ENCODE measurements around the gene PNPLA4.

Gene PNPLA4

DNA sequence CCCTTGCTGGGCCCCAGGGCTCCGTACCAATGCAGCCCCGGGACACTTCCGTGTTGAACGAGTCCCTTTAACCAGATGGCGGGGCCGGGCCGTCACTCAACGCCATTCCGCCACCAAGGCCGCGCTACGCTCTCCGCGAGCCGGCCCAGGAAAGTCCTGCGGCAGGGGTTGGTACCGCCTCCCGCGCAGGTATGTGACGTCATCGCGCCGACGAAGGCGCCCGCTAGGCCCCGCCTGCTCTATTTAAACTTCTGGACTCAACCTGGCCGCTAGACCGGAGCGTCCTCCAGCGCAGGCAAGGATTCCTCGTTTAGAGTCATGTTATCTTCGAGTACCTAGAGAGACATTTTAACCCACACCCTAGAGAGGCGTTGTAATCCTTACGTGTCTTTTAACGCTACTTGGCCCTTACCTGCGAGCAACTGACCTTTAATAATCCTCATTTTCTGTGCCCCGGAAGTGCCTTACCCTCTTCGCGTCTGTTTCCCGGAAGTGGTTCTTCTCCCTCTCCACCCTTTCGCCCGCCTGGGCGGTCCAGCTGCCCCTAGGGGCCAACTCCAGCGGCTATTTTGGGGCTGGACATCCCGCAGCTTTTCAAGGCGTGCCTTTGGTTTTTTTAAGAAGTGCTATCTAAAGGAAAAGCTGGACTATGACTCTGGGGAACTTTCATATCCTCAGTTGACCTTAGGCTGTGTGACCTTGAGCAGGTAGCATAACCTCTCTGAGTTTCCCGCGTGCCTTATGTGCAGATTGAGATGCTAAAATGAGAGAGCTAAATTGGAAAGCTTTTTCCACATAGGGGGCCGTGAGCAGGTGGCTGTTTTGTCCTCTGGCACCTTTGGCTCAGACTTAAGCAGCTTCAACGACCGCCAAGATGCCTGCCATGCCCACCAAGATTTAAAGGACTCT, at the start of gene PNPLA4:
Gene PNPLA4 (minus strand): TSS at position 155 of the 909 bp plus-strand sequence. CDS start 1,294 bp downstream, outside the sequence.
- peak; percentile 93 for DNase-seq

- DNase-seq = no peak
These were observed 45.4 kb upstream of the PNPLA4 start for GRCh38 chrX:7972586-7972985.

GRCh38 chrX:7970428-7970827, 43.2 kb upstream of the PNPLA4 start:
- DNase-seq = no peak

DNA sequence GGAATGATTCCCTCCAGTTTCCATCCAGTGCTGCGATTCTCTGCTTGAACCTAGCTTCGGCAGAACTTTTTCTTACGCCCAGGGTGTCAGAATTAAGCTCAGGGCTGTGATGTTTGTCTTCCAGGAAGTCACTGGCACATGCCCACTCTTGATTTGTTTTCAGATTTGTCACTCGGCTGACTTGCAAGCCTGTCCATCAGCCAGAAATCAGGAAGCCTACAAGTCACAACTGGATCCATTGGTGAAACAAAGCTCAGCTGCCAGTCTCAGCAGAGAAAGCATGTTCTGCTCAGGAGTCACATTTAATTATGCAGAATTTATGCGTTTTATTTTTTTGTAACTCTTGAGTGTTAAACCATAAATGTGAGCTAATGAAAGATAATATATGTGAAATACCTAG, 38.2 kb upstream of the PNPLA4 start:
- DNase-seq = no peak

DNA sequence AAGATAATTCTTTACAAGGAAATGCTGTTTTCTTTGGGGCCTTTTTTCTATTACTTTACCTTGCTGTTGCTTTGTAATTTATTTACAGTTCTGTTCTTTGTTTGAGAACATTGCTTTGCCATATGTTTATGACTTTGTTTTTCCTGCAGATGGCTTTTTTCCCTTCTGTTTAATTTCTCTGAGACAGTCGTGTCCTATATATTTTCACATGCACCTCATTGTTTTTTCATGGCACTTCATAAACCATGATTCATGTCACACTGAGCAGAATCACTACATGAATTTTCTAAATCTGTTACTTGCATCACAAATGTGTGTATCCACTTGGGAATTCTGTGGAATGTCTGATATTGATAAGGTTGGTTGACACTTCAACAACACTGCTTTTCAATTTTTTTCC, 33.0 kb upstream of the PNPLA4 start:
- no peak for DNase-seq

DNA sequence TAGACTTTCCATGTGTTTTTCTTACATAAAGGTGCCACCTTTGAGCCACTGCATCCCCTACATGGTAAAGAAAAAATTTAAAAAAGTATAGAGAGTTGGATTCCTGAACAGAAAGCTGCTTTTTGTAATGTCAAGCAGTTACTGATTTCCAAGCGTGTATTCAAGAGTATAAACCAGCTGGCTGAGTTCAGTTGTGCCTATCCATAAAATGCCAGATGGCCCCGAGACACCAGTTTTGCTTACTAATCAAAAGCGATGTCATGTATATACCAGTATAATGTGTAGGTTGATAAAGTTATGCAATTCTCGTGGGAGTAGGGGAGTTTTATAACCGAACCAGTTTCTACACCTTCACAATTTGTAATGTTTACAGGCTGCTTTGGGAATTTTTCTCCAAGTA, 26.2 kb upstream of the PNPLA4 start:
- no peak for DNase-seq

DNA sequence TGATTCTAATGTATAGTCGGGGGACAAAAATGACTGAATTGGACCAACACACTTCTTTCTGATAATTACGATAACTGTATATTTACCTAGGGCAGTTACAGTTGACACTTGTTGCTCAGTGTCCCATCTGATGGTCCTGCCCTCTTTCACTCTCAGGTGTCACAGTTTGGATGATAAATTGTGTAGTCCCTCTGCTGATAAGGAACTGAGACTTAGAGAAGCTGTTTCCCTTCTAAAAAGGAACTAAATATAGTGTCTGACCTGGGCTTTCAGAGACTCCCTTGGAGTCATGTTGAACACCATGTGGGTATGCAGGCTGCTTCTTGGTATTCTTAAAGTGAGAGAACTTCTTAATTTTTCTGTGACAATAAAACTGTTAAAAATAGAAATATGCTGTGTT, 23.7 kb upstream of the PNPLA4 start:
- DNase-seq = no peak

- no peak for DNase-seq
These were observed 21.3 kb upstream of the PNPLA4 start for GRCh38 chrX:7948483-7948882.

GRCh38 chrX:7946960-7947359, 19.7 kb upstream of the PNPLA4 start:
- no peak for DNase-seq

- no peak for DNase-seq
These were observed 16.5 kb upstream of the PNPLA4 start for GRCh38 chrX:7943600-7944245.

- DNase-seq = no peak
These were observed 14.3 kb upstream of the PNPLA4 start for GRCh38 chrX:7941390-7942042.

DNA sequence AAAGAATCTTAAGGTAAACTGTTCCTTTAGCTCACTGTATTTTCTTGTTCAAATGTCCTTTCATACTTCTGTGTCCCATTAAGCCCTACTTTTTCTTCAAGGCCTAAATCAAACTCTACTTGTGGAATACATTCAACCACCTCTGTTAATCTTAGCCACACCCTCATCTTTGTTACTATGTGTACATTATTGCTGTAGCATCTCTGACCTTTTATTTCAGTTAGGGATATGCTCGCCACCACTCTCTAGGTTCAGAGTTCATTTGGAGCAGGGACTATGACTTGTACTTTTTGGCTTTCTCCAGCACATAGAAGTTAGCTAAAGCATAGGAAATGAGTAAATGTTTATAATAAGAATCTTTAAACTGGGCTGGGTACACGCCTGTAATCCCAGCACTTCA, 6.8 kb upstream of the PNPLA4 start:
- no peak for DNase-seq

DNA sequence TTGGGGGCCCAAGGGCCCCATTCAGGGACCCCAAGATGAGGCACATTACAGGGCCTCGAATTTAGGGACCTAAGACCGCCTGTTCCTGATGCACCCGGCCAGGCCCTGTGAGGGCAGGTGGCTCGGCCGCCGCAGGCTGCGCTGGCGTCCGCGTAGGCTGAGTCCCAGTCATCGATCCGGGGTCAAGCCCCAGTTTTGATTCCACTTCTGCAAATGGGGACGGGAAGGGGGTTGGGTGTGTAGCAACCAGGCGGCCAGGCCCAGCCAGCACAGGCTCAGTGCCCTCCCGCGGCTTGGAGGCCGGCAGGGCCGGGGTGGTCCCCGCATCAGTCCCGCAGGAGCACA, 327 bp downstream of the PNPLA4 start:
- DNase-seq = no peak

DNA sequence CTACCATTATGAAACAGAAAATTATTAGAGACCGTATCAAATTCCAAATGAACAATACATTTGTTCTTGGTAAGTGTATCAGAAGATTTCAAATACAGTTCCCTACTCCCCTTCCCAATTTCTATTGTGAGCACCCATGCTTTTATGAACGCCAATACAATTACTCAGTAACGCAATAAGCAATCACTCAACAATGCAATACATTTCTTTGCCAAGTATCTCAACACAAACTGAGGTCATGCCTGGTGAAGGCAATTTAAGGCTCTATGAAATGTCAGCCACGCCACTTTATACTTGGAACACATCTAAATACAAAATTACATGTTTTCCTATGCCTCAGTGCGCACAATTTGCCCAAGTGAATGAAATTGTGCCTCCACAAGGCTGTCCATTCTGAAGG, 712 bp downstream of the PNPLA4 start:
- no peak for DNase-seq

GRCh38 chrX:7925867-7926472, 1.2 kb downstream of the PNPLA4 start:
- peak; percentile 81 for DNase-seq

DNA sequence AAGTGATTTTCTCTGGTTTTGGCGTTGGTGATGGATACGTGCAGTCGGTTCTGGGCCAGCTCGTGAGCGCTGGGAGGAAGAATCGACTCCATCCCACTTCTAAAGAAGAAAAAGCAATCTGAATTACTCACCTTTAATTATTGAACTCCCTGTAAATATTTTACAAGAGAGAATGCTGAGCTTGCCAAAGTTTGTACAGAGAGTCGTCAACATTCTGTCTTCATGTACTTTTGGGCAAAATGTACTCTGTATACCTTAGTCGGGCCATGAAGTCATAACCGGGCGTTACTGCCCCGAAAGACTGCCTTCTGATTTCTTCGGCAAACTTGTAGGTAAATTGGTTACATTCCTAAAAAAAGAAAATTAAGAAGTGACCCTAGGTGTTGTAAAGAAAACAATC, 5.5 kb downstream of the PNPLA4 start:
- no peak for DNase-seq

GRCh38 chrX:7908821-7909220, 18.4 kb downstream of the PNPLA4 start:
- DNase-seq = no peak

GRCh38 chrX:7904562-7904961, 22.7 kb downstream of the PNPLA4 start:
- no peak for DNase-seq

- no peak for DNase-seq
These were observed 35.3 kb downstream of the PNPLA4 start for GRCh38 chrX:7891928-7892327.

GRCh38 chrX:7889680-7890079, 37.5 kb downstream of the PNPLA4 start:
- no peak for DNase-seq

DNA sequence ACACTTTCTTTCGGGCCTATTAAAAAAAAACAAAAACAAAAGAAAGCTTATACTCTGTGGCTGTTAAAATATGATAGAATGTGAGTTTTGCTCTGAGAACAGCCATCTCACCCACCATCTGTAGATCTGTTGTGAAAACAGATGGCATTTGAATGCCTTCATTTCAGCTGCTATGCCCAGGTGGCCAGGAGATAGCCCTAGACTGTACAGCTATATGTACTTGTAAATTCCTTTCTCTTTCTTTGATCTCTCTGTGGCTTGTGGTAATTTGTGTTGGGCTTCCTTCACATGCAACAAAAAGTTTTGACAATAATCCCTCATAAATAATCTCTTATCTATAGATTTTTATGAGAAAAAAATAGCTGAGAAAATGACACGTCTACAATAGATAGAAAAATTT, 38.1 kb downstream of the PNPLA4 start:
- no peak for DNase-seq

GRCh38 chrX:7876957-7877356, 50.3 kb downstream of the PNPLA4 start:
- no peak for DNase-seq

- DNase-seq = no peak
These were observed 55.2 kb downstream of the PNPLA4 start for GRCh38 chrX:7872042-7872441.

DNA sequence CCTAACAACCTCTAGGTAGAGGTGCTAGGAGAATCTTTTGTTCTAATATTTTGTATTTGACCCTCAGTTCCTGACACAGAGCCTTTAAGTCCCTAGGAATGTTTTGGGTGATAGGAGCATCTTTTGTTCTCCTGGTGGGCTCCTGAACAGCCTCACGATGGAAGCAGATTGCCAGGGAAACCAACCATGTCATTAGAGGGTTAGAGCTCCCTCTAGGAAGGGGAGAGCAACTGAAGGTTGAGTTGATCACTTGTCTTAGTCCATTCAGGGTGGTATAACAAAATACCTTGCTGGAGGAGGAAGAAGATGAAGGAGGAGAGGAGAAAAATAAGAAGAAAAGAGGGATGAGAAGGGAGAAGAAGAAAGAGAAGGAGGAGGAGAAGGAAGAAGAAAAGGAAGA, 75.0 kb downstream of the PNPLA4 start:
- DNase-seq = no peak
